Neutrophil (primary cell): ENCODE measurements around the gene RABGAP1L.

Experiments used
- H3K27ac ChIP-seq: fragments of 200-600 bp; sonication (generic); 2 replicates; pipeline ENCODE4 v1.5.1; 2016; ENCODE audit warnings: mild to moderate bottlenecking, moderate library complexity
- H3K27me3 ChIP-seq: fragments of 200-600 bp; sonication (generic); 2 replicates; pipeline ENCODE4 v1.6.0; 2016; ENCODE audit warnings: mild to moderate bottlenecking
- H3K36me3 ChIP-seq: fragments of 200-600 bp; sonication (generic); 2 replicates; pipeline ENCODE4 v1.5.1; 2017
- H3K4me1 ChIP-seq, 2 experiments: fragments of 200-600 bp in 1 of 2; sonication (generic) in 1 of 2; 1 replicate in 1 of 2; 2 replicates in 1 of 2; pipeline versions ENCODE4 v1.5.1 to v1.6.1; 2013 to 2016; ENCODE audit warnings: low read depth in 1 of 2, low read length in 1 of 2, mild to moderate bottlenecking in 1 of 2, moderate library complexity in 1 of 2; ENCODE audit not compliant: control insufficient read depth in 1 of 2, insufficient read depth in 1 of 2
- H3K4me3 ChIP-seq, 2 experiments: fragments of 200-600 bp in 1 of 2; sonication (generic) in 1 of 2; 1 replicate in 1 of 2; 2 replicates in 1 of 2; pipeline ENCODE4 v1.5.1; 2013 to 2016; ENCODE audit warnings: low read depth in 1 of 2, low read length in 1 of 2, mild to moderate bottlenecking in 1 of 2, moderate library complexity in 1 of 2
- H3K9me3 ChIP-seq: fragments of 200-600 bp; sonication (generic); 2 replicates; pipeline ENCODE4 v1.5.1; 2016
- TF ChIP-seq, protein P1 (sequence below): fragments of 200-600 bp; sonication (generic); IDR thresholded peaks from 2 replicates; pipeline ENCODE4 v1.5.1; 2016; ENCODE audit warnings: antibody characterized with exemption

RABGAP1L gene

DNA sequence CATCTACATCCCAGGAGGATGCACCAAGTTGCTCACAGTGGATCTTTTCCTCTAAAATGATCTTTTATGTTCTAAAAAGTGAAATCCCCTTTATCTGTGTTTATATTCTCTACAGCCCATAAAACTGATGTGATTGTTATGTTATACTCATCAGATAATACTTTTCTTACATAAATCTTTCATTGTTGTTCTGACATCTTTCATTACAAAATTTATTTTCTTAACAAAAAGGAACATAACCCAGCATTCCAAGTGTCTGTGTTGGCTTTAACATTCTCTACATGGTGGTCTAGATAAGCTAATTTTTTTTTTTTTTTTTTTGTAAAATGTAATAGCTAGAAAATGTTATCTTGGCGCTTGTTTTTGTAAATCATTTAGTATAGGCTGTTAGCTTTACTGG, 832.2 kb downstream of the RABGAP1L start:
- Histone ChIP-seq H3K27ac (no peak overlapping the region), H3K27me3 (no peaks in the 10 kb centered on the region), H3K9me3 (no peaks in the 10 kb centered on the region), H3K36me3 (peaks cover 35% of the 10 kb centered on the region), H3K4me1 (peaks cover 12 to 13% of the 10 kb centered on the region in 2 experiments), H3K4me3 (no peak overlapping the region)
- TF ChIP-seq, protein P1, sequence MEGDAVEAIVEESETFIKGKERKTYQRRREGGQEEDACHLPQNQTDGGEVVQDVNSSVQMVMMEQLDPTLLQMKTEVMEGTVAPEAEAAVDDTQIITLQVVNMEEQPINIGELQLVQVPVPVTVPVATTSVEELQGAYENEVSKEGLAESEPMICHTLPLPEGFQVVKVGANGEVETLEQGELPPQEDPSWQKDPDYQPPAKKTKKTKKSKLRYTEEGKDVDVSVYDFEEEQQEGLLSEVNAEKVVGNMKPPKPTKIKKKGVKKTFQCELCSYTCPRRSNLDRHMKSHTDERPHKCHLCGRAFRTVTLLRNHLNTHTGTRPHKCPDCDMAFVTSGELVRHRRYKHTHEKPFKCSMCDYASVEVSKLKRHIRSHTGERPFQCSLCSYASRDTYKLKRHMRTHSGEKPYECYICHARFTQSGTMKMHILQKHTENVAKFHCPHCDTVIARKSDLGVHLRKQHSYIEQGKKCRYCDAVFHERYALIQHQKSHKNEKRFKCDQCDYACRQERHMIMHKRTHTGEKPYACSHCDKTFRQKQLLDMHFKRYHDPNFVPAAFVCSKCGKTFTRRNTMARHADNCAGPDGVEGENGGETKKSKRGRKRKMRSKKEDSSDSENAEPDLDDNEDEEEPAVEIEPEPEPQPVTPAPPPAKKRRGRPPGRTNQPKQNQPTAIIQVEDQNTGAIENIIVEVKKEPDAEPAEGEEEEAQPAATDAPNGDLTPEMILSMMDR = no peak

DNA sequence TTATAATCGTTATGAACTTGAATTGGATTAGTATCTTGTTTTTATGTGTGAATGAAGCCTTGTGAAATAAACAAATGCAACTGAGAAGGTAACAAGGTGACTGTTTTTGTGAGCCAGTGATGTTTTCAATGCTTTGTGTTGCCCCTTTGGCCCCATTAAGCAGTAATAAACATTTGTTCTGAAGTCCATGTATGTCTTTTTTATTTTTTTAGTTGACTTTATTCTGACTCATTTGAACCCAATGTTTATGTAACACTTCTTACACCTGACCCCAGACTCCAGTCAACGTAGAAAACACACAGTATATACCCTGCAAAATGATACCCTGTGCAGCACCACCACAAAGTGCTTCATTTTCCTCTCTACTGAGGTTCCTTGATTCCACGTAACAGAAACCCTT, 835.8 kb downstream of the RABGAP1L start:
- H3K27me3 ChIP-seq = no peaks in the 10 kb centered on the region
- H3K4me3 ChIP-seq = no peak overlapping the region
- peaks cover 27% of the 10 kb centered on the region for H3K36me3 ChIP-seq
- H3K9me3 ChIP-seq = no peaks in the 10 kb centered on the region
- H3K4me1 ChIP-seq = peaks cover 13% of the 10 kb centered on the region in 2 experiments
- TF ChIP-seq, protein P1 = no peak
- H3K27ac ChIP-seq = no peak overlapping the region

DNA sequence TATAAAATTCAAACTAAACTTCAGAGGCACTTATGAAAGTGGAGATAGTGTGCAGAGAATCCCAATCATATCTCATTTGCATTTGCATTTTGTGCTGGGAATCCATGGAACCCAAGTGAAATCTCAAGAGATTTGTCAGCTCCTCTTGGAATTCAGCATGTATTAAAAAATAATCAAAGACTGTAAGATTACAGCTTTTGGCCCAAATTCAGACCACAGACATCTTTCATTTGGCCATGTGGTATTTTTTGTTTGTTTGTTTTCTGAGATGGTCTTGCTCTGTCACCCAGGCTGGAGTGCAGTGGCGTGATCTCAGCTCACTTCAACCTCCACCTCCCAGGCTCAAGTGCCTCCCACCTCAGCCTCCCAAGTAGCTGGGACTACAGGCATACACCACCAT, 836.6 kb downstream of the RABGAP1L start:
- H3K27ac ChIP-seq = no peak overlapping the region
- no peaks in the 10 kb centered on the region for H3K9me3 ChIP-seq
- peaks cover 13% of the 10 kb centered on the region in 2 experiments for H3K4me1 ChIP-seq
- H3K4me3 ChIP-seq = no peak overlapping the region
- TF ChIP-seq, protein P1 = no peak
- peaks cover 19% of the 10 kb centered on the region for H3K36me3 ChIP-seq
- H3K27me3 ChIP-seq = no peaks in the 10 kb centered on the region

DNA sequence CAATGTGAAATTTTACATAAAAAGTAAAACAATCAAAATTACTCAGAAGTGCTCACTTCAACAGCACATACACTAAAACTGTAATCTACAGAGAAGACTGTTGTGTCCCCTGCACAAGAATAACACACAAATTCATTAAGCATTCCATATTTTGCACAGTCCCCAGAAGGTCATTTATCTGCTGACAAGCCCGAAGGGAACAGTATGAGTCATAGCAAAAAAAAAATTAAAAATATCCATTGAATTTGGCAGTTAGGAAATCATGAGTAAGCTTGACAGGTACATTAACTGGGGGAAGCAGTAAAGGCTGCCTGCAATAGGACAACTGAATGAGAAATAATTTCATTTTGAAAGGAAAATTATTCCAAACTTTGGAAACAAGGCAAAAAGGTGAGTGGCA, 837.2 kb downstream of the RABGAP1L start:
- no peaks in the 10 kb centered on the region for H3K9me3 ChIP-seq
- H3K27ac ChIP-seq = no peak overlapping the region
- H3K36me3 ChIP-seq = peaks cover 13% of the 10 kb centered on the region
- TF ChIP-seq, protein P1 = no peak
- H3K4me1 ChIP-seq = peaks cover 18 to 19% of the 10 kb centered on the region in 2 experiments
- H3K4me3 ChIP-seq = no peak overlapping the region
- no peaks in the 10 kb centered on the region for H3K27me3 ChIP-seq

DNA sequence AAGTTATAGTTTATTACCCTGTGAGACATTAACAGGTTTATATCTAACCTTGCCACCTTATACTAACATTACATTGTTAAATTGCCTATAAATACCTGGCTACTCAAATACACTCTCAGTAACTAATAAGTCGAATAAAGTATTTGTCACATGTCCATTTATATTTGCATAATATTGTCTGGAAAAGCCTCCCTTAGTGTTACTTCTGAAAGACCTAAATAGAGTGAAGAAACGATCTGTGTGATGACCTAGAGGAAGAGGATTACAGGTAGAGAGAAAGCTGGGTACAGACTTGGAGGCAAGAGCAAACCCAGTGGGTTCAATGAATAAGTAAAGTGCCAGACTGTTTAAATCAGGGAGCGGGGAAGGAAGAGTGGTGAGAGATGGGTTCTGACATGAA, 837.7 kb downstream of the RABGAP1L start:
- H3K4me3 ChIP-seq = no peak overlapping the region
- no peak overlapping the region for H3K27ac ChIP-seq
- TF ChIP-seq, protein P1 = no peak
- H3K36me3 ChIP-seq = peaks cover 8% of the 10 kb centered on the region
- H3K9me3 ChIP-seq = no peaks in the 10 kb centered on the region
- H3K27me3 ChIP-seq = no peaks in the 10 kb centered on the region
- peaks cover 20 to 22% of the 10 kb centered on the region in 2 experiments for H3K4me1 ChIP-seq
